Measurements from ENCODE around the gene PLEKHA5.

- TF ChIP-seq CTCF (IDR thresholded peaks at IDR 0.05) (no peak), POLR2A (IDR thresholded peaks at IDR 0.05) (no peak)
These were observed 73.5 kb downstream of the PLEKHA5 start for GRCh38 chr12:19203013-19203412.

Data from testis (tissue), 2 donors.